NCI-H345 (cell line): ENCODE measurements around the gene INTS6L.
"Not testable (repeated sequence)": the region's sequence is repeated elsewhere in the genome, so short reads cannot be mapped to it uniquely, and the experiment has no call there.

Source experiments
- DNase-seq: peaks from one replicate; lab custom pipeline; 2025; lab: John Stamatoyannopoulos, UW

Gene INTS6L

GRCh38 chrX:135624408-135625204 is 104.1 kb downstream of the INTS6L start:
- not testable (repeated sequence) for DNase-seq

- no peak for DNase-seq
Measured at GRCh38 chrX:135625995-135626394, 105.5 kb downstream of the INTS6L start.

- no peak for DNase-seq
Measured at GRCh38 chrX:135629342-135629741, 108.9 kb downstream of the INTS6L start.
